ENCODE results near the gene PRTFDC1.

PRTFDC1 gene

GRCh38 chr10:24834869-24835268 is 117.5 kb downstream of the PRTFDC1 start:
- DNase-seq = no peak

GRCh38 chr10:24826009-24826408 is 126.4 kb downstream of the PRTFDC1 start:
- DNase-seq = peak; percentile 33

- no peak for DNase-seq
Observed at GRCh38 chr10:24825551-24825950, 126.9 kb downstream of the PRTFDC1 start.

- no peak for DNase-seq
Observed at GRCh38 chr10:24824536-24824935, 127.9 kb downstream of the PRTFDC1 start.

- no peak for DNase-seq
Observed at GRCh38 chr10:24824124-24824523, 128.3 kb downstream of the PRTFDC1 start.

- DNase-seq = no peak
Observed at GRCh38 chr10:24822590-24822989, 129.8 kb downstream of the PRTFDC1 start.

GRCh38 chr10:24821986-24822385 is 130.4 kb downstream of the PRTFDC1 start:
- DNase-seq = peak; percentile 18

GRCh38 chr10:24816868-24817396 is 135.5 kb downstream of the PRTFDC1 start:
- no peak for DNase-seq

- DNase-seq = peak; percentile 26
Observed at GRCh38 chr10:24814568-24815313, 137.7 kb downstream of the PRTFDC1 start.

GRCh38 chr10:24813856-24814255 is 138.6 kb downstream of the PRTFDC1 start:
- no peak for DNase-seq

- no peak for DNase-seq
Observed at GRCh38 chr10:24806262-24806661, 146.1 kb downstream of the PRTFDC1 start.

- no peak for DNase-seq
Observed at GRCh38 chr10:24804956-24805355, 147.4 kb downstream of the PRTFDC1 start.

- no peak for DNase-seq
Observed at GRCh38 chr10:24804392-24804791, 148.0 kb downstream of the PRTFDC1 start.

- no peak for DNase-seq
Observed at GRCh38 chr10:24802378-24802777, 150.0 kb downstream of the PRTFDC1 start.

- DNase-seq = no peak
Observed at GRCh38 chr10:24800861-24801260, 151.5 kb downstream of the PRTFDC1 start.

Measured in CD4-positive, alpha-beta T cell treated with Interleukin-6 for 4 hours (primary cell).